HCT116 (cell line): ENCODE data around the gene IQGAP2. TPM values are rescaled to one million over a fixed set of nuclear protein-coding genes. Genes with fewer than 3 reads are reported as not detected.

Experiments
- ATAC-seq: fragments of 200-7000 bp; cut with Tn5 transposase; 2 replicates; pipeline ENCODE4 v1.9.1; 2020; ENCODE audit warnings: mild to moderate bottlenecking, moderate library complexity
- BruUV-seq: library from RNA; stranded (reverse); fragments of 400-500 nt; replicated peaks from 2 replicates; lab custom pipeline; 2021; lab: Mats Ljungman, UMichigan
- CTCF ChIA-PET: fragments of 300-600 bp; sonication (Branson Sonifier 250); formaldehyde crosslinking; loops from one replicate; lab custom pipeline; 2021; ENCODE audit warnings: antibody characterized with exemption; lab: Charles Lee
- POLR2A ChIA-PET: fragments of 300-600, 350-600 bp; sonication (Branson Sonifier 250); formaldehyde crosslinking; loops from one replicate; lab custom pipeline; 2021; ENCODE audit warnings: antibody characterized with exemption; lab: Charles Lee
- RAD21 ChIA-PET, 2 experiments: fragments of 300-600 bp; sonication (Branson Sonifier 250); formaldehyde crosslinking; loops; one replicate each; lab custom pipeline; 2023; ENCODE audit warnings: low total read pairs in 2 of 2; ENCODE audit not compliant: uncharacterized antibody in 2 of 2, unreplicated experiment in 2 of 2, low non-redundant PET in 1 of 2; lab: Charles Lee
- DNase-seq: peaks from one replicate; pipeline ENCODE4 v3.0.0-alpha.2; 2010; ENCODE audit warnings: low read depth, low spot score
- H2AFZ ChIP-seq: fragments of 200-600 bp; shearing (Covaris generic), sonication (generic); 2 replicates; pipeline ENCODE4 v1.6.1; 2017; ENCODE audit warnings: low read depth, mixed run types, mixed read lengths, antibody characterized with exemption, low read length; ENCODE audit not compliant: poor library complexity, severe bottlenecking
- H3K27ac ChIP-seq: 2 replicates; pipeline ENCODE4 v1.5.1; 2012; ENCODE audit warnings: low read depth, low read length
- H3K27me3 ChIP-seq: fragments of 200-600 bp; sonication (generic); 2 replicates; pipeline ENCODE4 v1.6.1; 2016; ENCODE audit warnings: mixed run types, low read length, mixed read lengths; ENCODE audit not compliant: insufficient read depth
- H3K36me3 ChIP-seq, 2 experiments: fragments of 200-500 bp in 1 of 2; fragments of 200-600 bp in 1 of 2; sonication (Bioruptor generic) in 1 of 2; sonication (generic) in 1 of 2; 2 replicates each; pipeline versions ENCODE4 v1.5.1 to v1.6.1; 2014 to 2016; ENCODE audit warnings: low read length in 2 of 2, inconsistent platforms in 1 of 2, mixed read lengths in 1 of 2, mixed run types in 1 of 2; ENCODE audit not compliant: insufficient read depth in 2 of 2, control insufficient read depth in 1 of 2
- H3K4me1 ChIP-seq, 2 experiments: fragments of 200-600 bp in 1 of 2; sonication (generic) in 1 of 2; 2 replicates each; pipeline versions ENCODE4 v1.5.1 to v1.6.1; 2012 to 2017; ENCODE audit warnings: low read length in 2 of 2, inconsistent platforms in 1 of 2, mild to moderate bottlenecking in 1 of 2, mixed read lengths in 1 of 2, mixed run types in 1 of 2, moderate library complexity in 1 of 2; ENCODE audit not compliant: insufficient read depth in 2 of 2, control insufficient read depth in 1 of 2
- H3K4me2 ChIP-seq: fragments of 200-600 bp; sonication (generic); 2 replicates; pipeline ENCODE4 v1.6.1; 2017; ENCODE audit warnings: mixed run types, low read length, mixed read lengths
- H3K4me3 ChIP-seq, 2 experiments: fragments of 200-600 bp in 1 of 2; sonication (generic) in 1 of 2; replicated peaks in 1 of 2; 2 replicates each; pipeline ENCODE4 v1.5.1; 2011 to 2016; ENCODE audit warnings: low read length in 2 of 2, control low read depth in 1 of 2, low read depth in 1 of 2, mild to moderate bottlenecking in 1 of 2, mixed read lengths in 1 of 2, mixed run types in 1 of 2
- H3K79me2 ChIP-seq: fragments of 200-600 bp; sonication (generic); 2 replicates; pipeline ENCODE4 v1.6.1; 2017; ENCODE audit warnings: mild to moderate bottlenecking, mixed run types, low read length, moderate library complexity, mixed read lengths; ENCODE audit not compliant: insufficient read depth
- H3K9ac ChIP-seq: fragments of 200-600 bp; sonication (generic); 2 replicates; pipeline ENCODE4 v1.6.1; 2016; ENCODE audit warnings: low read length, mixed read lengths
- H3K9me2 ChIP-seq: fragments of 200-600 bp; sonication (generic), shearing (Covaris generic); 2 replicates; pipeline ENCODE4 v1.6.1; 2017; ENCODE audit warnings: mixed run types, mild to moderate bottlenecking, moderate library complexity; ENCODE audit not compliant: insufficient read depth
- H3K9me3 ChIP-seq, 2 experiments: fragments of 200-500 bp in 1 of 2; fragments of 200-600 bp in 1 of 2; sonication (Bioruptor generic) in 1 of 2; sonication (generic) in 1 of 2; 2 replicates each; pipeline ENCODE4 v1.6.1; 2014 to 2017; ENCODE audit warnings: low read length in 2 of 2, mixed read lengths in 2 of 2, inconsistent platforms in 1 of 2, low read depth in 1 of 2, mild to moderate bottlenecking in 1 of 2, mixed run types in 1 of 2, moderate library complexity in 1 of 2; ENCODE audit not compliant: control insufficient read depth in 1 of 2, insufficient read depth in 1 of 2
- H4K20me1 ChIP-seq: fragments of 200-600 bp; sonication (generic), shearing (Covaris generic); 2 replicates; pipeline ENCODE4 v1.6.1; 2017; ENCODE audit warnings: mixed run types, mild to moderate bottlenecking, moderate library complexity; ENCODE audit not compliant: insufficient read depth
- CBX3 ChIP-seq: IDR thresholded peaks from 2 replicates; pipeline ENCODE4 v1.6.1; 2012; ENCODE audit warnings: low read depth
- CEBPB ChIP-seq: IDR thresholded peaks from 2 replicates; pipeline ENCODE4 v1.6.1; 2012; ENCODE audit warnings: low read depth
- CTCF ChIP-seq, 3 experiments: fragments of 200-600 bp in 1 of 3; sonication (generic) in 1 of 3; IDR thresholded peaks in 2 of 3; conservative IDR thresholded peaks in 1 of 3; 2 replicates each; pipeline ENCODE4 v1.5.1; 2012 to 2017; ENCODE audit warnings: low read depth in 2 of 3, low read length in 2 of 3, antibody characterized with exemption in 1 of 3, borderline replicate concordance in 1 of 3, control low read depth in 1 of 3, mild to moderate bottlenecking in 1 of 3, mixed read lengths in 1 of 3, mixed run types in 1 of 3, moderate library complexity in 1 of 3; ENCODE audit not compliant: insufficient read depth in 1 of 3
- ELF1 ChIP-seq: IDR thresholded peaks from 2 replicates; pipeline ENCODE4 v1.6.1; 2012; ENCODE audit warnings: low read depth, borderline replicate concordance
- EZH2 ChIP-seq: fragments of 200-600 bp; sonication (generic); IDR thresholded peaks from 2 replicates; pipeline ENCODE4 v1.6.1; 2017; ENCODE audit warnings: antibody characterized with exemption, mixed run types
- EZH2phosphoT487 ChIP-seq: fragments of 200-600 bp; IDR thresholded peaks from 2 replicates; pipeline ENCODE4 v1.6.1; 2018; ENCODE audit warnings: antibody characterized with exemption, borderline replicate concordance
- JUND ChIP-seq: IDR thresholded peaks from 2 replicates; pipeline ENCODE4 v1.6.1; 2012
- POLR2AphosphoS5 ChIP-seq: IDR thresholded peaks from 2 replicates; pipeline ENCODE4 v1.6.1; 2011; ENCODE audit warnings: mild to moderate bottlenecking, low read depth, low read length, moderate library complexity
- RAD21 ChIP-seq: IDR thresholded peaks from 2 replicates; pipeline ENCODE4 v1.6.1; 2012; ENCODE audit warnings: low read depth, mild to moderate bottlenecking
- SP1 ChIP-seq: IDR thresholded peaks from 2 replicates; pipeline ENCODE4 v1.6.1; 2012; ENCODE audit warnings: low read depth
- SRF ChIP-seq: IDR thresholded peaks from 2 replicates; pipeline ENCODE4 v1.6.1; 2012; ENCODE audit warnings: low read depth
- TCF7L2 ChIP-seq: IDR thresholded peaks from 2 replicates; pipeline ENCODE4 v1.7.0; 2011; ENCODE audit warnings: borderline replicate concordance, inconsistent platforms; ENCODE audit not compliant: insufficient read depth, insufficient read length; ENCODE audit errors: extremely low read depth
- YY1 ChIP-seq: IDR thresholded peaks from 2 replicates; pipeline ENCODE4 v1.6.1; 2011; ENCODE audit warnings: low read length, low read depth, moderate library complexity, mild to moderate bottlenecking; ENCODE audit not compliant: insufficient replicate concordance; ENCODE audit errors: extremely low read depth
- ZFX ChIP-seq: fragments of 450-650 bp; IDR thresholded peaks from 2 replicates; pipeline ENCODE4 v1.6.1; 2017
- ZNF274 ChIP-seq: fragments of 200-500 bp; sonication (Bioruptor generic); IDR thresholded peaks from 2 replicates; pipeline ENCODE4 v1.6.1; 2014; ENCODE audit warnings: mild to moderate bottlenecking, low read depth, low read length, inconsistent platforms
- intact Hi-C: fragments of 100-400 bp; cut with micrococcal nuclease; formaldehyde crosslinking; loops from 2 replicates; pipeline ENCODE4 v1.10.0; 2022
- total RNA-seq: library from RNA; stranded (reverse); gene quantifications from one replicate; pipeline ENCODE4 v1.2.1, GENCODE V29; 2021; ENCODE audit not compliant: unreplicated experiment
- TF ChIP-seq, protein P1 (sequence below): IDR thresholded peaks from 2 replicates; pipeline ENCODE4 v1.6.1; 2012
- TF ChIP-seq, protein P2 (sequence below): IDR thresholded peaks from 2 replicates; pipeline ENCODE4 v1.6.1; 2012

IQGAP2 gene
- total RNA-seq, 1 experiment from 2014 or later: 2.0 TPM

- BruUV-seq: no TSS peak
- H3K36me3 ChIP-seq: no peaks in the 10 kb centered on the region
These were observed 39.0 kb downstream of the IQGAP2 start for GRCh38 chr5:76441890-76442673.

DNA sequence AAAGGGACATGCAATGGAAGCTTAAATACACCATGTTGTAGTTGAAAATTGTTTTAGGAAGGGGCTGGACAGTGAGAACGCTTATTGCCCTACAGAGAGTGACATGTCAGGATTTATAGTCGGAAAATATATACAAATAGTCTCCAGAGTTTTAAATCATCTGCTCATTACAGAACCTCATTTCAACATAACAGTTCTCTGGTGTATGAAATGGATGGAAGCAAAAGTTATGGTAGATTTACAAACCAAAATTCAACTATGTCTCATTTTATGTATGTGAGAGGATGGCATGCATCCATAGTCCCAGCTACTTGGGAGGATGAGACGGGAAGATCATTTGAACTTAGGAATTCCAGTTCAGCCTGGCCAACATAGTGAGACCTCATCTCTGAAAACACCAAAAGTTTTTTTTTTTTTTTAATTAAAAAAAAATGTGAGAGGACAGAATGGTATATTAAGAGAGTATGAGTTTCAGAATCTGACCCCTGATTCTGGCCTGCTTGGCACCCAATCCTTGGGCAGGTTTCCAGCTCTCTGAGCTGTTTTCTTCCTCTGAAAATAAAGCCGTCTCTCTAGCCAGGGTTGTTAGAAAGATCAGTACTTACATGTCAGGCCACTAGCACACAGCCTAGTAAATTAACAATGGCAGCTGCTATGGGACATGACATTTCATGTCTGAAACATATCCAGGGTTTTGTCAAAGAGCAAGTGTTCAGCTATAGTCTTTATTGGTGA, 40.1 kb downstream of the IQGAP2 start:
- Histone ChIP-seq H3K79me2 (no peaks in the 10 kb centered on the region), H3K27me3 (peaks cover 4% of the 10 kb centered on the region; the same call in 1 of the 2 replicates)
- CTCF ChIA-PET: no interaction called here
- TF ChIP-seq CBX3 (no peak), YY1 (no peak), ZNF274 (no peak), CEBPB (no peak), ZFX (no peak), POLR2AphosphoS5 (no peak), CTCF (IDR thresholded peaks at IDR 0.05 in 2 of 3, conservative IDR thresholded peaks at IDR 0.05 in 1 of 3; ENCODE audit: borderline replicate concordance in 1 of 3, insufficient read depth in 1 of 3, low read depth in 2 of 3, low read length in 2 of 3) (no peak), JUND (no peak), TCF7L2 (no peak), EZH2 (no peak), SRF (no peak), SP1 (no peak), ELF1 (no peak)

More at GRCh38 chr5:76441890-76442673, 39.0 kb downstream of the IQGAP2 start:
- no peak overlapping the region for H3K27ac ChIP-seq
- CTCF ChIA-PET: no interaction called here
- no peak for ATAC-seq
- no peaks in the 10 kb centered on the region for H3K9me3 ChIP-seq
- no peaks in the 10 kb centered on the region for H3K79me2 ChIP-seq
- TF ChIP-seq JUND: no peak
- no peak for TF ChIP-seq EZH2phosphoT487
- TF ChIP-seq, protein P1, sequence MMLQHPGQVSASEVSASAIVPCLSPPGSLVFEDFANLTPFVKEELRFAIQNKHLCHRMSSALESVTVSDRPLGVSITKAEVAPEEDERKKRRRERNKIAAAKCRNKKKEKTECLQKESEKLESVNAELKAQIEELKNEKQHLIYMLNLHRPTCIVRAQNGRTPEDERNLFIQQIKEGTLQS: no peak
- TF ChIP-seq EZH2: no peak
- no peak for TF ChIP-seq ZNF274
- no peak for TF ChIP-seq POLR2AphosphoS5
- TF ChIP-seq RAD21: no peak
- TF ChIP-seq, protein P2, sequence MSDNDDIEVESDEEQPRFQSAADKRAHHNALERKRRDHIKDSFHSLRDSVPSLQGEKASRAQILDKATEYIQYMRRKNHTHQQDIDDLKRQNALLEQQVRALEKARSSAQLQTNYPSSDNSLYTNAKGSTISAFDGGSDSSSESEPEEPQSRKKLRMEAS: no peak
- no peak for TF ChIP-seq ZFX
- TF ChIP-seq, all 23 proteins: peak for 0
- intact Hi-C loops: no loop called here
- H3K27me3 ChIP-seq: no peaks in the 10 kb centered on the region
- DNase-seq: no peak
- no peaks in the 10 kb centered on the region for H3K9me2 ChIP-seq
- ChIA-PET RAD21 (no interaction called here), POLR2A (no interaction called here)
- H3K4me2 ChIP-seq: no peak overlapping the region
- no peaks in the 10 kb centered on the region for H4K20me1 ChIP-seq
- no peak overlapping the region for H3K4me3 ChIP-seq
- no peaks in the 10 kb centered on the region for H3K4me1 ChIP-seq
- no peak overlapping the region for H2AFZ ChIP-seq
- no peak overlapping the region for H3K9ac ChIP-seq

More for the DNA sequence above, 40.1 kb downstream of the IQGAP2 start:
- no TSS peak for BruUV-seq
- no peak for DNase-seq
- Histone ChIP-seq H3K36me3 (no peaks in the 10 kb centered on the region), H3K9ac (no peak overlapping the region), H2AFZ (no peak overlapping the region), H4K20me1 (no peaks in the 10 kb centered on the region), H3K4me2 (no peak overlapping the region), H3K4me1 (no peaks in the 10 kb centered on the region), H3K4me3 (no peak overlapping the region), H3K27ac (no peak overlapping the region), H3K9me3 (no peaks in the 10 kb centered on the region), H3K9me2 (no peaks in the 10 kb centered on the region)
- POLR2A ChIA-PET: no interaction called here
- RAD21 ChIA-PET: no interaction called here
- intact Hi-C loops: no loop called here
- no peak for ATAC-seq
